Subcutaneous abdominal adipose tissue (tissue), 5 donors: ENCODE data around the gene ABCC8.

ENCODE experiments used
- H3K27ac ChIP-seq: one replicate; pipeline ENCODE4 v1.7.0; 2013; ENCODE audit warnings: low read depth, mild to moderate bottlenecking, inconsistent platforms, low read length, moderate library complexity
- H3K27me3 ChIP-seq, 5 donors: one replicate each; pipeline ENCODE4 v1.7.0; 2013; ENCODE audit warnings: low read length in 5 of 5, inconsistent platforms in 1 of 5; ENCODE audit not compliant: control insufficient read depth in 5 of 5, insufficient read depth in 4 of 5
- H3K36me3 ChIP-seq, 5 donors: one replicate each; pipeline ENCODE4 v1.7.0; 2013; ENCODE audit warnings: low read length in 5 of 5; ENCODE audit not compliant: control insufficient read depth in 5 of 5, insufficient read depth in 5 of 5
- H3K4me1 ChIP-seq, 5 donors: one replicate each; pipeline ENCODE4 v1.7.0; 2013; ENCODE audit warnings: low read length in 5 of 5, mild to moderate bottlenecking in 3 of 5, moderate library complexity in 1 of 5; ENCODE audit not compliant: control insufficient read depth in 5 of 5, insufficient read depth in 5 of 5
- H3K4me3 ChIP-seq, 5 donors: one replicate each; pipeline ENCODE4 v1.7.0; 2013; ENCODE audit warnings: low read length in 5 of 5, low read depth in 1 of 5
- H3K9ac ChIP-seq, 5 donors: one replicate each; pipeline ENCODE4 v1.7.0; 2013; ENCODE audit warnings: low read length in 5 of 5, mild to moderate bottlenecking in 4 of 5, moderate library complexity in 3 of 5
- H3K9me3 ChIP-seq, 5 donors: one replicate each; pipeline ENCODE4 v1.7.0; 2013; ENCODE audit warnings: low read length in 5 of 5; ENCODE audit not compliant: control insufficient read depth in 5 of 5
- donor health status: healthy.
- donor health status: healthy.
- donor health status: healthy.
- donor health status: healthy.
- donor health status: healthy.

ABCC8 gene

GRCh38 chr11:17394743-17395390, 81.8 kb downstream of the ABCC8 start:
- H3K9ac ChIP-seq, result no peak overlapping the region
- no peak overlapping the region for H3K4me3 ChIP-seq
- H3K36me3 ChIP-seq, result no peaks in the 10 kb centered on the region
- peaks cover 0 to under 1% (median 0%) of the 10 kb centered on the region in 5 donors for H3K4me1 ChIP-seq
- H3K27ac ChIP-seq, result no peak overlapping the region
- peaks cover 0 to 7% (median 0%) of the 10 kb centered on the region in 5 donors for H3K9me3 ChIP-seq
- peaks cover 0 to 4% (median 0%) of the 10 kb centered on the region in 5 donors for H3K27me3 ChIP-seq

- Histone ChIP-seq H3K27ac (no peak overlapping the region), H3K36me3 (no peaks in the 10 kb centered on the region), H3K9me3 (peaks cover 0 to 7% (median 0%) of the 10 kb centered on the region in 5 donors), H3K27me3 (peaks cover 0 to 4% (median 0%) of the 10 kb centered on the region in 5 donors), H3K9ac (no peak overlapping the region), H3K4me3 (no peak overlapping the region), H3K4me1 (peaks cover 0 to 10% (median 7%) of the 10 kb centered on the region in 5 donors)
Measured at GRCh38 chr11:17393472-17393871, 83.2 kb downstream of the ABCC8 start.

GRCh38 chr11:17392872-17393271, 83.8 kb downstream of the ABCC8 start:
- Histone ChIP-seq H3K27ac (no peak overlapping the region), H3K9me3 (peaks cover 0 to 7% (median 0%) of the 10 kb centered on the region in 5 donors), H3K4me3 (no peak overlapping the region), H3K4me1 (peaks cover 0 to 10% (median 7%) of the 10 kb centered on the region in 5 donors), H3K36me3 (no peaks in the 10 kb centered on the region), H3K9ac (no peak overlapping the region), H3K27me3 (peaks cover 0 to 5% (median 2%) of the 10 kb centered on the region in 5 donors)

- Histone ChIP-seq H3K9me3 (peaks cover 0 to 7% (median 0%) of the 10 kb centered on the region in 5 donors), H3K27me3 (peaks cover 0 to 12% (median 8%) of the 10 kb centered on the region in 5 donors), H3K36me3 (no peaks in the 10 kb centered on the region), H3K4me3 (no peak overlapping the region), H3K4me1 (peaks cover 0 to 10% (median 7%) of the 10 kb centered on the region in 5 donors), H3K27ac (no peak overlapping the region), H3K9ac (no peak overlapping the region)
Measured at GRCh38 chr11:17391493-17392355, 84.9 kb downstream of the ABCC8 start.

- Histone ChIP-seq H3K27me3 (peaks cover 4 to 13% (median 8%) of the 10 kb centered on the region in 5 donors), H3K9me3 (peaks cover 0 to 7% (median 0%) of the 10 kb centered on the region in 5 donors), H3K4me3 (peak overlapping the region in 1 of 5 donors; percentile 48), H3K9ac (peak overlapping the region in 1 of 5 donors; percentile 20), H3K36me3 (no peaks in the 10 kb centered on the region), H3K27ac (no peak overlapping the region), H3K4me1 (peaks cover 0 to 15% (median 7%) of the 10 kb centered on the region in 5 donors)
Measured at GRCh38 chr11:17389957-17390649, 86.5 kb downstream of the ABCC8 start.

GRCh38 chr11:17389211-17389956, 87.3 kb downstream of the ABCC8 start:
- Histone ChIP-seq H3K4me1 (peaks cover 0 to 15% (median 7%) of the 10 kb centered on the region in 5 donors), H3K9me3 (peaks cover 0 to 7% (median 0%) of the 10 kb centered on the region in 5 donors), H3K27me3 (peaks cover 4 to 13% (median 8%) of the 10 kb centered on the region in 5 donors), H3K9ac (peak overlapping the region in 1 of 5 donors; percentile 20), H3K36me3 (no peaks in the 10 kb centered on the region), H3K27ac (no peak overlapping the region), H3K4me3 (peak overlapping the region in 4 of 5 donors; percentile 27 to 60 (median 40))

- Histone ChIP-seq H3K4me1 (peaks cover 0 to 15% (median 7%) of the 10 kb centered on the region in 5 donors), H3K9me3 (peaks cover 0 to 7% (median 0%) of the 10 kb centered on the region in 5 donors), H3K27ac (no peak within 1 kb of the TSS), H3K36me3 (no peaks in the 10 kb centered on the region), H3K9ac (no peak within 1 kb of the TSS), H3K27me3 (peaks cover 4 to 13% (median 8%) of the 10 kb centered on the region in 5 donors), H3K4me3 (peak within 1 kb of the TSS in 4 of 5 donors; percentile 27 to 60 (median 40))
Measured at GRCh38 chr11:17388609-17389210, 87.9 kb downstream of the ABCC8 start, which contains the start of gene KCNJ11. KCNJ11 (minus strand) TSS chr11:17388659; CDS start chr11:17388091, 568 bp downstream.

GRCh38 chr11:17387811-17388210, 88.8 kb downstream of the ABCC8 start:
- no peak overlapping the region for H3K27ac ChIP-seq
- peaks cover 0 to 15% (median 7%) of the 10 kb centered on the region in 5 donors for H3K4me1 ChIP-seq
- H3K9me3 ChIP-seq, result peaks cover 0 to 7% (median 0%) of the 10 kb centered on the region in 5 donors
- peaks cover 4 to 13% (median 8%) of the 10 kb centered on the region in 5 donors for H3K27me3 ChIP-seq
- no peak overlapping the region for H3K4me3 ChIP-seq
- H3K36me3 ChIP-seq, result no peaks in the 10 kb centered on the region
- no peak overlapping the region for H3K9ac ChIP-seq

- Histone ChIP-seq H3K4me3 (no peak overlapping the region), H3K27me3 (peaks cover 4 to 13% (median 8%) of the 10 kb centered on the region in 5 donors), H3K9ac (no peak overlapping the region), H3K36me3 (no peaks in the 10 kb centered on the region), H3K9me3 (peaks cover 0 to 1% (median 0%) of the 10 kb centered on the region in 5 donors), H3K27ac (no peak overlapping the region), H3K4me1 (peaks cover 0 to 15% (median 7%) of the 10 kb centered on the region in 5 donors)
Measured at GRCh38 chr11:17387254-17387653, 89.4 kb downstream of the ABCC8 start.
